SK-N-SH treated with all-trans-retinoic acid at 6 μM for 48 hours (cell line): ENCODE measurements around the gene ARHGAP35.

ENCODE experiments used
- ATAC-seq: fragments of 200-7000 bp; cut with Tn5 transposase; 3 replicates; pipeline ENCODE4 v1.9.1; 2020; ENCODE audit warnings: mild to moderate bottlenecking, moderate library complexity
- ARNTL ChIP-seq: fragments of 450-650 bp; formaldehyde crosslinking; IDR thresholded peaks from 2 replicates; pipeline ENCODE4 v1.5.0; 2020; ENCODE audit warnings: low read depth, mild to moderate bottlenecking, moderate library complexity, borderline replicate concordance
- BACH2 ChIP-seq: fragments of 250-450 bp; sonication (Bioruptor Pico); IDR thresholded peaks from 2 replicates; pipeline ENCODE4 v1.9.0; 2021; ENCODE audit warnings: mild to moderate bottlenecking, borderline replicate concordance
- CREB5 ChIP-seq: fragments of 250-450 bp; sonication (Bioruptor Pico); IDR thresholded peaks from 2 replicates; pipeline ENCODE4 v1.5.1; 2020; ENCODE audit warnings: low read depth, mild to moderate bottlenecking, moderate library complexity
- CSDC2 ChIP-seq: fragments of 250-450 bp; sonication (Bioruptor Pico); IDR thresholded peaks from 2 replicates; pipeline ENCODE4 v1.5.0; 2020; ENCODE audit warnings: mild to moderate bottlenecking, moderate library complexity
- ESRRG ChIP-seq: fragments of 250-450 bp; sonication (Bioruptor Pico); IDR thresholded peaks from 2 replicates; pipeline ENCODE4 v1.6.1; 2021; ENCODE audit warnings: mild to moderate bottlenecking
- GLIS3 ChIP-seq: fragments of 250-450 bp; sonication (Bioruptor Pico); IDR thresholded peaks from 2 replicates; pipeline ENCODE4 v1.5.0; 2020; ENCODE audit warnings: mild to moderate bottlenecking, moderate library complexity
- ISL1 ChIP-seq: fragments of 250-450 bp; sonication (Bioruptor Pico); IDR thresholded peaks from 2 replicates; pipeline ENCODE4 v2.1.2; 2022; ENCODE audit warnings: mild to moderate bottlenecking, moderate library complexity
- OSR1 ChIP-seq: fragments of 250-450 bp; sonication (Bioruptor Pico); IDR thresholded peaks from 2 replicates; pipeline ENCODE4 v1.8.0; 2022; ENCODE audit warnings: moderate library complexity, mild to moderate bottlenecking, inconsistent platforms
- PATZ1 ChIP-seq: fragments of 250-450 bp; sonication (Bioruptor Pico); IDR thresholded peaks from 2 replicates; pipeline ENCODE4 v1.8.0; 2020; ENCODE audit warnings: mild to moderate bottlenecking, moderate library complexity, borderline replicate concordance
- POU6F1 ChIP-seq: fragments of 250-450 bp; sonication (Bioruptor Pico); IDR thresholded peaks from 2 replicates; pipeline ENCODE4 v1.8.0; 2021; ENCODE audit warnings: low read depth, mild to moderate bottlenecking, moderate library complexity, borderline replicate concordance
- PPARA ChIP-seq: fragments of 250-450 bp; sonication (Bioruptor Pico); IDR thresholded peaks from 2 replicates; pipeline ENCODE4 v1.5.0; 2020; ENCODE audit warnings: mild to moderate bottlenecking, borderline replicate concordance
- RARB ChIP-seq: fragments of 250-450 bp; sonication (Bioruptor Pico); IDR thresholded peaks from 2 replicates; pipeline ENCODE4 v1.8.0; 2021; ENCODE audit warnings: mild to moderate bottlenecking, moderate library complexity
- SNAI2 ChIP-seq: fragments of 250-450 bp; sonication (Bioruptor Pico); IDR thresholded peaks from 2 replicates; pipeline ENCODE4 v1.5.0; 2020; ENCODE audit warnings: mild to moderate bottlenecking, moderate library complexity
- TCF4 ChIP-seq: fragments of 250-450 bp; sonication (Bioruptor Pico); IDR thresholded peaks from 2 replicates; pipeline ENCODE4 v1.8.0; 2021; ENCODE audit warnings: mild to moderate bottlenecking, moderate library complexity, borderline replicate concordance
- TOX ChIP-seq: fragments of 250-450 bp; sonication (Bioruptor Pico); IDR thresholded peaks from 2 replicates; pipeline ENCODE4 v1.8.0; 2021; ENCODE audit warnings: mild to moderate bottlenecking, moderate library complexity, borderline replicate concordance
- TSHZ2 ChIP-seq: fragments of 250-450 bp; sonication (Bioruptor Pico); IDR thresholded peaks from 2 replicates; pipeline ENCODE4 v1.5.0; 2020; ENCODE audit warnings: mild to moderate bottlenecking, moderate library complexity
- ZFP3 ChIP-seq: fragments of 250-450 bp; sonication (Bioruptor Pico); IDR thresholded peaks from 2 replicates; pipeline ENCODE4 v1.5.0; 2020; ENCODE audit warnings: mild to moderate bottlenecking, moderate library complexity
- ZFP30 ChIP-seq: fragments of 450-650 bp; formaldehyde crosslinking; IDR thresholded peaks from 2 replicates; pipeline ENCODE4 v1.5.0; 2022; ENCODE audit warnings: mild to moderate bottlenecking, moderate library complexity
- ZNF70 ChIP-seq: fragments of 450-650 bp; formaldehyde crosslinking; IDR thresholded peaks from 2 replicates; pipeline ENCODE4 v1.5.0; 2020; ENCODE audit warnings: mild to moderate bottlenecking, moderate library complexity
- ZNF8 ChIP-seq: fragments of 450-650 bp; formaldehyde crosslinking; IDR thresholded peaks from 2 replicates; pipeline ENCODE4 v1.5.0; 2020; ENCODE audit warnings: mild to moderate bottlenecking, moderate library complexity

The ARHGAP35 gene

GRCh38 chr19:46890423-46891170 is 29.8 kb downstream of the ARHGAP35 start:
- TF ChIP-seq PATZ1 (CRISPR knock-in tag) (no peak), SNAI2 (CRISPR knock-in tag) (no peak), CSDC2 (CRISPR knock-in tag) (no peak), TCF4 (no peak), PPARA (CRISPR knock-in tag) (no peak), ZFP3 (CRISPR knock-in tag) (no peak), RARB (CRISPR knock-in tag) (no peak), ARNTL (CRISPR knock-in tag) (no peak), OSR1 (CRISPR knock-in tag) (no peak), CREB5 (CRISPR knock-in tag) (no peak), TSHZ2 (CRISPR knock-in tag) (no peak), GLIS3 (CRISPR knock-in tag) (no peak), BACH2 (CRISPR knock-in tag) (no peak)
- ATAC-seq: peak; percentile 89

- no peak for ATAC-seq
- TF ChIP-seq RARB (CRISPR knock-in tag) (no peak), GLIS3 (CRISPR knock-in tag) (no peak), ZNF70 (CRISPR knock-in tag) (no peak)
These were observed 31.7 kb downstream of the ARHGAP35 start for GRCh38 chr19:46892252-46893179.

- TF ChIP-seq ZNF8 (CRISPR knock-in tag) (no peak), ZFP30 (CRISPR knock-in tag) (no peak), CREB5 (CRISPR knock-in tag) (no peak), ZNF70 (CRISPR knock-in tag) (no peak), BACH2 (CRISPR knock-in tag) (no peak), ISL1 (CRISPR knock-in tag) (no peak)
- no peak for ATAC-seq
These were observed 35.4 kb downstream of the ARHGAP35 start for GRCh38 chr19:46896076-46896794.

- ATAC-seq: peak; percentile 19; the same call in 2 of the 3 replicates
- TF ChIP-seq TOX (CRISPR knock-in tag) (no peak), OSR1 (CRISPR knock-in tag) (no peak), ZNF8 (CRISPR knock-in tag) (no peak), PPARA (CRISPR knock-in tag) (no peak), PATZ1 (CRISPR knock-in tag) (no peak), CSDC2 (CRISPR knock-in tag) (no peak), TCF4 (no peak), ESRRG (CRISPR knock-in tag) (no peak), GLIS3 (CRISPR knock-in tag) (no peak), ISL1 (CRISPR knock-in tag) (no peak), POU6F1 (CRISPR knock-in tag) (no peak), ZFP30 (CRISPR knock-in tag) (no peak)
These were observed 37.9 kb downstream of the ARHGAP35 start for GRCh38 chr19:46898731-46899130.
